Astrocyte (in vitro differentiated cells and primary cell): ENCODE measurements around the gene CLHC1. TPM values are rescaled to one million over a fixed set of nuclear protein-coding genes. Genes with fewer than 3 reads are reported as not detected.

Experiments
- DNase-seq: peaks from one replicate; pipeline ENCODE4 v3.0.0-alpha.2; 2010; ENCODE audit warnings: low read depth
- FAIRE-seq: peaks from 2 replicates; lab custom pipeline; 2011; peaks lifted over from hg19 to GRCh38; lab: Jason Lieb, UNC
- H2AFZ ChIP-seq: 2 replicates; pipeline ENCODE4 v1.6.0; 2012; ENCODE audit warnings: low read depth, low read length, inconsistent platforms
- H3K27ac ChIP-seq: 2 replicates; pipeline ENCODE4 v1.5.1; 2011; ENCODE audit warnings: low read depth, low read length, inconsistent platforms
- H3K27me3 ChIP-seq: 2 replicates; pipeline ENCODE4 v1.6.0; 2011; ENCODE audit warnings: low read length, inconsistent platforms; ENCODE audit not compliant: insufficient read depth
- H3K36me3 ChIP-seq: 2 replicates; pipeline ENCODE4 v1.5.1; 2011; ENCODE audit warnings: low read length, inconsistent platforms; ENCODE audit not compliant: insufficient read depth
- H3K4me1 ChIP-seq: 2 replicates; pipeline ENCODE4 v1.5.1; 2011; ENCODE audit warnings: low read length, inconsistent platforms; ENCODE audit not compliant: insufficient read depth
- H3K4me2 ChIP-seq: 2 replicates; pipeline ENCODE4 v1.6.0; 2012; ENCODE audit warnings: low read length, inconsistent platforms
- H3K4me3 ChIP-seq: 2 replicates; pipeline ENCODE4 v1.5.1; 2011; ENCODE audit warnings: low read depth, mild to moderate bottlenecking, low read length, inconsistent platforms; ENCODE audit not compliant: insufficient read depth
- H3K79me2 ChIP-seq: 2 replicates; pipeline ENCODE4 v1.6.0; 2012; ENCODE audit warnings: mild to moderate bottlenecking, low read length, inconsistent platforms; ENCODE audit not compliant: insufficient read depth
- H3K9ac ChIP-seq: 2 replicates; pipeline ENCODE4 v1.6.0; 2012; ENCODE audit warnings: mild to moderate bottlenecking, low read length, inconsistent platforms
- H3K9me3 ChIP-seq: 2 replicates; pipeline ENCODE4 v1.5.1; 2012; ENCODE audit warnings: low read depth, mild to moderate bottlenecking, low read length, inconsistent platforms; ENCODE audit not compliant: insufficient read depth
- H4K20me1 ChIP-seq: 2 replicates; pipeline ENCODE4 v1.6.0; 2012; ENCODE audit warnings: low read length, inconsistent platforms; ENCODE audit not compliant: insufficient read depth
- H3K27ac Mint-ChIP-seq: one replicate; pipeline ENCODE4 v1.8.0; 2021; ENCODE audit warnings: mild to moderate bottlenecking, mixed read lengths; ENCODE audit not compliant: unreplicated experiment
- H3K27me3 Mint-ChIP-seq: one replicate; pipeline ENCODE4 v1.8.0; 2021; ENCODE audit warnings: low read depth, mixed read lengths; ENCODE audit not compliant: unreplicated experiment
- H3K36me3 Mint-ChIP-seq: one replicate; pipeline ENCODE4 v1.8.0; 2021; ENCODE audit warnings: low read depth, mixed read lengths; ENCODE audit not compliant: unreplicated experiment
- H3K4me1 Mint-ChIP-seq: one replicate; pipeline ENCODE4 v1.8.0; 2021; ENCODE audit warnings: low read depth, mixed read lengths; ENCODE audit not compliant: unreplicated experiment
- H3K4me3 Mint-ChIP-seq: one replicate; pipeline ENCODE4 v1.8.0; 2021; ENCODE audit warnings: mild to moderate bottlenecking, moderate library complexity, mixed read lengths; ENCODE audit not compliant: unreplicated experiment
- H3K9me3 Mint-ChIP-seq: one replicate; pipeline ENCODE4 v1.8.0; 2021; ENCODE audit warnings: mild to moderate bottlenecking, mixed read lengths; ENCODE audit not compliant: unreplicated experiment
- CTCF ChIP-seq: IDR thresholded peaks from 2 replicates; pipeline ENCODE4 v1.5.1; 2011; ENCODE audit warnings: low read depth, mild to moderate bottlenecking, inconsistent platforms, low read length, moderate library complexity; ENCODE audit not compliant: insufficient read depth
- EZH2 ChIP-seq: IDR thresholded peaks from 2 replicates; pipeline ENCODE4 v1.6.1; 2012; ENCODE audit warnings: mild to moderate bottlenecking, low read length, inconsistent platforms; ENCODE audit not compliant: insufficient read depth
- total RNA-seq: library from RNA; stranded (reverse); gene quantifications from 2 replicates; pipeline ENCODE4 v1.2.1, GENCODE V29; 2021

CLHC1 gene
- total RNA-seq, 1 donor from 2014 or later = 17.5 TPM

- Histone ChIP-seq H3K9me3 (no peaks in the 10 kb centered on the region), H3K27me3 (no peaks in the 10 kb centered on the region), H3K4me1 (no peaks in the 10 kb centered on the region), H4K20me1 (no peaks in the 10 kb centered on the region), H3K4me3 (no peak overlapping the region), H3K36me3 (peaks cover 10% of the 10 kb centered on the region), H3K79me2 (no peaks in the 10 kb centered on the region), H3K4me2 (no peak overlapping the region), H2AFZ (no peak overlapping the region), H3K27ac (no peak overlapping the region), H3K9ac (no peak overlapping the region)
- no peak overlapping the region for H3K27ac Mint-ChIP-seq
- H3K36me3 Mint-ChIP-seq = peaks cover 4% of the 10 kb centered on the region
- no peaks in the 10 kb centered on the region for H3K4me1 Mint-ChIP-seq
- no peaks in the 10 kb centered on the region for H3K9me3 Mint-ChIP-seq
- no peak overlapping the region for H3K4me3 Mint-ChIP-seq
- FAIRE-seq (no peak), DNase-seq (no peak)
- TF ChIP-seq EZH2 (no peak), CTCF (no peak)
- H3K27me3 Mint-ChIP-seq = no peaks in the 10 kb centered on the region
These were observed 20.7 kb upstream of the CLHC1 start for GRCh38 chr2:55252832-55253231.

- Mint-ChIP-seq H3K27me3 (no peaks in the 10 kb centered on the region), H3K4me3 (no peak overlapping the region)
These were observed 14.9 kb upstream of the CLHC1 start for GRCh38 chr2:55247025-55247424.

More at GRCh38 chr2:55247025-55247424, 14.9 kb upstream of the CLHC1 start:
- H3K9me3 Mint-ChIP-seq = no peaks in the 10 kb centered on the region
- Histone ChIP-seq H3K4me3 (no peak overlapping the region), H3K27me3 (no peaks in the 10 kb centered on the region), H2AFZ (no peak overlapping the region), H3K9ac (no peak overlapping the region), H3K4me2 (no peak overlapping the region), H3K4me1 (no peaks in the 10 kb centered on the region), H3K36me3 (peaks cover 20% of the 10 kb centered on the region), H4K20me1 (no peaks in the 10 kb centered on the region), H3K27ac (no peak overlapping the region), H3K79me2 (no peaks in the 10 kb centered on the region), H3K9me3 (no peaks in the 10 kb centered on the region)
- no peak overlapping the region for H3K27ac Mint-ChIP-seq
- no peaks in the 10 kb centered on the region for H3K4me1 Mint-ChIP-seq
- FAIRE-seq = no peak
- no peak for DNase-seq
- no peak for TF ChIP-seq CTCF
- TF ChIP-seq EZH2 = no peak
- H3K36me3 Mint-ChIP-seq = peaks cover 4% of the 10 kb centered on the region
